H1 (cell line): ENCODE data around the gene ADRM1. TPM values are rescaled to one million over a fixed set of nuclear protein-coding genes. Genes with fewer than 3 reads are reported as not detected.

Experiments used
- CTCF ChIA-PET: fragments of 300-600 bp; sonication (Branson Sonifier 250); formaldehyde crosslinking; loops from one replicate; lab custom pipeline; 2021; ENCODE audit not compliant: partially characterized antibody; lab: Charles Lee
- POLR2A ChIA-PET: fragments of 300-600 bp; sonication (Branson Sonifier 250); formaldehyde crosslinking; loops from one replicate; lab custom pipeline; 2021; ENCODE audit warnings: inconsistent platforms; ENCODE audit not compliant: partially characterized antibody; lab: Charles Lee
- DNase-seq, 2 experiments: peaks; one replicate each; pipeline versions ENCODE4 v3.0.0 to v3.0.0-alpha.2; 2010 to 2022; ENCODE audit warnings: low spot score in 2 of 2, low read depth in 1 of 2, mixed read lengths in 1 of 2
- FAIRE-seq: peaks from 2 replicates; lab custom pipeline; 2011; peaks lifted over from hg19 to GRCh38; lab: Jason Lieb, UNC
- H2AFZ ChIP-seq: 2 replicates; pipeline ENCODE4 v1.8.1; 2012; ENCODE audit warnings: low read length, inconsistent platforms
- H2AK5ac ChIP-seq: 2 replicates; pipeline ENCODE4 v1.6.1; 2013; ENCODE audit warnings: low read depth, low read length
- H2BK120ac ChIP-seq: replicated peaks from 2 replicates; pipeline ENCODE3; 2013; ENCODE audit warnings: low read depth, low read length, inconsistent platforms
- H2BK12ac ChIP-seq: 2 replicates; pipeline ENCODE4 v1.6.1; 2013; ENCODE audit warnings: low read depth, low read length
- H2BK15ac ChIP-seq: 2 replicates; pipeline ENCODE4 v1.6.1; 2013; ENCODE audit warnings: low read length
- H2BK20ac ChIP-seq: 2 replicates; pipeline ENCODE4 v1.6.1; 2013; ENCODE audit warnings: low read length
- H2BK5ac ChIP-seq: 2 replicates; pipeline ENCODE4 v1.6.1; 2013; ENCODE audit warnings: low read depth, low read length
- H3K14ac ChIP-seq: 2 replicates; pipeline ENCODE4 v1.6.1; 2013; ENCODE audit warnings: inconsistent platforms; ENCODE audit not compliant: insufficient read length
- H3K18ac ChIP-seq: 2 replicates; pipeline ENCODE4 v1.6.1; 2013; ENCODE audit warnings: low read length; ENCODE audit errors: extremely low read depth
- H3K23ac ChIP-seq: 2 replicates; pipeline ENCODE4 v1.6.1; 2013; ENCODE audit warnings: inconsistent platforms; ENCODE audit not compliant: insufficient read length
- H3K23me2 ChIP-seq: 2 replicates; pipeline ENCODE4 v1.6.1; 2013; ENCODE audit warnings: low read depth, low read length
- H3K27ac ChIP-seq: 2 replicates; pipeline ENCODE4 v1.6.1; 2011; ENCODE audit warnings: low read depth, low read length, inconsistent platforms
- H3K27me3 ChIP-seq, 4 experiments: replicated peaks in 1 of 4; 1 replicate in 1 of 4; 2 replicates in 3 of 4; pipeline versions ENCODE4 v1.6.1 to v1.8.1; 2011 to 2013; ENCODE audit warnings: low read length in 3 of 4, mild to moderate bottlenecking in 3 of 4, inconsistent platforms in 2 of 4, mixed read lengths in 2 of 4, moderate library complexity in 1 of 4; ENCODE audit not compliant: control insufficient read depth in 3 of 4, insufficient read depth in 3 of 4; ENCODE audit errors: extremely low read depth in 1 of 4
- H3K36me3 ChIP-seq, 4 experiments: 2 replicates each; pipeline versions ENCODE4 v1.6.1 to v1.8.1; 2011 to 2013; ENCODE audit warnings: mild to moderate bottlenecking in 4 of 4, low read length in 3 of 4, moderate library complexity in 2 of 4, control low read depth in 1 of 4, inconsistent platforms in 1 of 4; ENCODE audit not compliant: insufficient read depth in 4 of 4, control insufficient read depth in 2 of 4
- H3K4ac ChIP-seq: replicated peaks from 2 replicates; pipeline ENCODE3; 2013; ENCODE audit warnings: low read length, low read depth, mixed read lengths, inconsistent platforms; ENCODE audit not compliant: insufficient read length
- H3K4me1 ChIP-seq, 4 experiments: replicated peaks in 1 of 4; 1 replicate in 1 of 4; 2 replicates in 3 of 4; pipeline versions ENCODE4 v1.6.1 to v1.8.1; 2011 to 2013; ENCODE audit warnings: low read length in 3 of 4, inconsistent platforms in 2 of 4, mixed read lengths in 1 of 4; ENCODE audit not compliant: insufficient read depth in 4 of 4, control insufficient read depth in 3 of 4
- H3K4me2 ChIP-seq, 2 experiments: 2 replicates each; pipeline versions ENCODE4 v1.6.1 to v1.8.1; 2011 to 2013; ENCODE audit warnings: low read depth in 2 of 2, low read length in 2 of 2, control low read depth in 1 of 2, inconsistent platforms in 1 of 2, mild to moderate bottlenecking in 1 of 2; ENCODE audit not compliant: insufficient read depth in 1 of 2
- H3K4me3 ChIP-seq, 4 experiments: fragments of 200-600, 300-600 bp in 1 of 4; sonication (generic), shearing (Covaris generic), sonication (Bioruptor Twin) in 1 of 4; 2 replicates each; pipeline versions ENCODE4 v1.5.1 to v1.8.1; 2011 to 2016; ENCODE audit warnings: low read length in 4 of 4, low read depth in 3 of 4, control low read depth in 2 of 4, inconsistent platforms in 2 of 4, mild to moderate bottlenecking in 2 of 4, mixed read lengths in 1 of 4, moderate library complexity in 1 of 4; ENCODE audit not compliant: insufficient read depth in 2 of 4; ENCODE audit errors: extremely low read depth in 1 of 4
- H3K56ac ChIP-seq: replicated peaks from 2 replicates; pipeline ENCODE3; 2013; ENCODE audit warnings: low read depth, mild to moderate bottlenecking, mixed read lengths, low read length, inconsistent platforms; ENCODE audit not compliant: insufficient read length
- H3K79me1 ChIP-seq: 2 replicates; pipeline ENCODE4 v1.6.1; 2013; ENCODE audit warnings: low read depth, low read length, control low read depth
- H3K79me2 ChIP-seq, 2 experiments: 2 replicates each; pipeline versions ENCODE4 v1.6.1 to v1.8.1; 2012 to 2013; ENCODE audit warnings: low read length in 2 of 2, mild to moderate bottlenecking in 2 of 2, inconsistent platforms in 1 of 2; ENCODE audit not compliant: insufficient read depth in 2 of 2, control insufficient read depth in 1 of 2
- H3K9ac ChIP-seq, 4 experiments: replicated peaks in 1 of 4; 1 replicate in 1 of 4; 2 replicates in 3 of 4; pipeline versions ENCODE4 v1.6.1 to v1.8.1; 2011 to 2013; ENCODE audit warnings: low read depth in 3 of 4, low read length in 3 of 4, control low read depth in 2 of 4, mild to moderate bottlenecking in 2 of 4, moderate library complexity in 2 of 4, inconsistent platforms in 1 of 4; ENCODE audit errors: extremely low read depth in 1 of 4
- H3K9me3 ChIP-seq, 2 experiments: 2 replicates each; pipeline versions ENCODE4 v1.6.1 to v1.8.1; 2012 to 2013; ENCODE audit warnings: mild to moderate bottlenecking in 2 of 2, moderate library complexity in 2 of 2, control low read depth in 1 of 2, inconsistent platforms in 1 of 2, low read depth in 1 of 2, low read length in 1 of 2, mixed read lengths in 1 of 2; ENCODE audit not compliant: insufficient read depth in 2 of 2
- H4K20me1 ChIP-seq, 2 experiments: replicated peaks in 1 of 2; 2 replicates each; pipeline versions ENCODE3 to v1.8.1; 2011 to 2013; ENCODE audit warnings: inconsistent platforms in 2 of 2, low read length in 2 of 2, mild to moderate bottlenecking in 1 of 2; ENCODE audit not compliant: insufficient read depth in 2 of 2, control insufficient read depth in 1 of 2
- H4K5ac ChIP-seq: 2 replicates; pipeline ENCODE4 v1.6.1; 2013; ENCODE audit warnings: low read length, low read depth, mixed read lengths, inconsistent platforms; ENCODE audit not compliant: insufficient read length
- H4K8ac ChIP-seq: 2 replicates; pipeline ENCODE4 v1.8.0; 2013; ENCODE audit warnings: mild to moderate bottlenecking, moderate library complexity, low read length, inconsistent platforms; ENCODE audit not compliant: insufficient read depth; ENCODE audit errors: extremely low read depth
- H4K91ac ChIP-seq: replicated peaks from 2 replicates; pipeline ENCODE3; 2013; ENCODE audit warnings: low read length, mixed read lengths, inconsistent platforms; ENCODE audit not compliant: insufficient read length
- CTBP2 ChIP-seq: IDR thresholded peaks from 2 replicates; pipeline ENCODE4 v1.7.0; 2011; ENCODE audit warnings: borderline replicate concordance, mild to moderate bottlenecking, moderate library complexity, mixed read lengths, low read length; ENCODE audit not compliant: insufficient read depth, insufficient read length
- WGBS, 2 experiments: shearing (Covaris generic) in 1 of 2; methylation state at CpG; one replicate each; pipeline versions ENCODE4 v1.1.6 to v1.1.7; 2013 to 2015; ENCODE audit warnings: low lambda C conversion rate in 2 of 2, mixed read lengths in 2 of 2, inconsistent platforms in 1 of 2, low coverage in 1 of 2, missing lambda C conversion rate in 1 of 2; ENCODE audit not compliant: insufficient replicate concordance in 2 of 2, insufficient coverage in 1 of 2, insufficient read length in 1 of 2; ENCODE audit errors: extremely low coverage in 1 of 2, missing lambda C conversion rate in 1 of 2; 5-methylcytosine and 5-hydroxymethylcytosine counted together
- polyA plus RNA-seq, 7 experiments: library from polyadenylated mRNA; depleted of rRNA in 3 of 7; stranded (reverse) in 5 of 7; unstranded in 2 of 7; fragments of >200 nt in 5 of 7; fragments of 200-250 nt in 2 of 7; gene quantifications; 1 replicate in 5 of 7; 2 replicates in 1 of 7; 4 replicates in 1 of 7; pipeline versions ENCODE4 v1.2.1 to v1.2.3, GENCODE V29; 2011 to 2013; ENCODE audit warnings: missing spikeins in 2 of 7, mixed read lengths in 2 of 7
- total RNA-seq: library from RNA; stranded (reverse); fragmentation: NEBNext Ultra II Directional; extraction: Animal tissue kit (Norgen Biotek cat#: 25700); gene quantifications from 2 replicates; pipeline ENCODE4 v1.2.1, GENCODE V29; 2021
- TF ChIP-seq, protein P1 (sequence below): IDR thresholded peaks from 2 replicates; pipeline ENCODE4 v1.6.1; 2012; ENCODE audit warnings: inconsistent platforms

The ADRM1 gene
- total and polyA plus RNA-seq, 2 of the 8 experiments (the other 6 are each of a cell fraction or from before 2014, with no cell fraction given), result 126 to 214 TPM

DNA sequence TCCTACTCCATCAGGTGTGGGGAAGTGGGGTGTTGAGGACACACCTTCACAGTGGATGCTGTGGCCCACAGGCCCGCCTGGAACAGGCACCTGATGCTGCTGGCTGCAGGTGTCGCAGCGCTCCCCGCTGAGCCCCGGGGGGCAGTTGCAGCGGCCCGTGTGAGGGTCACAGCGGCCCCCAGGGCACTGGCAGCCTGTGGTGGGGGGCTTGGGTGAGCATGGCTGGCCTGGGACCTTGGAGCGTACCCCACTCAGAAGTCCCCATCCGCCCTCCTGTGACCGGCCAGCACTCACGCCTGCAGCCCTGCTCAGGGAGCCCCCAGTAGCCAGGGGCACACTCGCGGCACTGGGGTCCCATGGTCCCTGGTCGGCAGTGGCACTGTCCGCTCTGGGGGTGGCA lies 19.2 kb downstream of the ADRM1 start:
- Histone ChIP-seq H2BK120ac (no peak overlapping the region), H4K91ac (no peak overlapping the region), H3K4me3 (no peak overlapping the region), H2AFZ (no peak overlapping the region), H3K79me2 (no peaks in the 10 kb centered on the region), H2BK20ac (no peak overlapping the region), H3K14ac (no peak overlapping the region), H3K79me1 (no peaks in the 10 kb centered on the region), H4K5ac (no peak overlapping the region), H2BK15ac (no peak overlapping the region), H3K4me1 (no peaks in the 10 kb centered on the region), H2BK5ac (no peak overlapping the region), H3K27me3 (no peaks in the 10 kb centered on the region), H3K27ac (no peak overlapping the region), H2BK12ac (no peak overlapping the region), H4K8ac (no peak overlapping the region), H3K4ac (no peak overlapping the region), H3K36me3 (peaks cover 40 to 83% (median 66%) of the 10 kb centered on the region in 4 experiments), H2AK5ac (no peak overlapping the region), H3K23me2 (no peaks in the 10 kb centered on the region), H4K20me1 (peaks cover 0 to 5% of the 10 kb centered on the region in 2 experiments), H3K23ac (no peak overlapping the region), H3K56ac (no peak overlapping the region), H3K9me3 (peaks cover 0 to 28% of the 10 kb centered on the region in 2 experiments; a peak in 2 of 4 replicates), H3K4me2 (no peak overlapping the region), H3K9ac (no peak overlapping the region), H3K18ac (no peak overlapping the region)
- DNase-seq (no peak), FAIRE-seq (no peak)
- 97% methylated on average over 16 of the region's 16 CpGs; no CpG with 5 or more reads in 1 of the 2 experiments for WGBS, 2 experiments
- ChIA-PET CTCF (interaction anchor here (1.0 to 1.2 kb wide), 2 partner anchors 13 to 61 kb away, joined by 3 to 8 read pairs; no protein-coding TSS in a partner anchor), POLR2A (interaction anchor here (1.0 kb wide), 1 partner anchor 27 kb away, joined by 4 read pairs; no protein-coding TSS in a partner anchor)
- no peak for TF ChIP-seq CTBP2
- TF ChIP-seq, protein P1, sequence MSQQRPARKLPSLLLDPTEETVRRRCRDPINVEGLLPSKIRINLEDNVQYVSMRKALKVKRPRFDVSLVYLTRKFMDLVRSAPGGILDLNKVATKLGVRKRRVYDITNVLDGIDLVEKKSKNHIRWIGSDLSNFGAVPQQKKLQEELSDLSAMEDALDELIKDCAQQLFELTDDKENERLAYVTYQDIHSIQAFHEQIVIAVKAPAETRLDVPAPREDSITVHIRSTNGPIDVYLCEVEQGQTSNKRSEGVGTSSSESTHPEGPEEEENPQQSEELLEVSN, result no peak
